Testis (tissue), 2 donors: Measurements from ENCODE around the gene CELF5.

ENCODE experiments used
- POLR2A ChIP-seq: fragments of 450-650 bp; IDR thresholded peaks from one replicate; pipeline ENCODE4 v1.6.1; 2017; ENCODE audit warnings: antibody characterized with exemption, mild to moderate bottlenecking, moderate library complexity
- TF ChIP-seq, protein P1 (sequence below), 3 experiments: fragments of 450-650 bp in 2 of 3; fragments of 200-600 bp in 1 of 3; sonication (generic) in 1 of 3; IDR thresholded peaks; one replicate each; pipeline ENCODE4 v1.5.1; 2016 to 2019; ENCODE audit warnings: antibody characterized with exemption in 3 of 3, mild to moderate bottlenecking in 2 of 3, moderate library complexity in 1 of 3

- TF ChIP-seq, protein P1, sequence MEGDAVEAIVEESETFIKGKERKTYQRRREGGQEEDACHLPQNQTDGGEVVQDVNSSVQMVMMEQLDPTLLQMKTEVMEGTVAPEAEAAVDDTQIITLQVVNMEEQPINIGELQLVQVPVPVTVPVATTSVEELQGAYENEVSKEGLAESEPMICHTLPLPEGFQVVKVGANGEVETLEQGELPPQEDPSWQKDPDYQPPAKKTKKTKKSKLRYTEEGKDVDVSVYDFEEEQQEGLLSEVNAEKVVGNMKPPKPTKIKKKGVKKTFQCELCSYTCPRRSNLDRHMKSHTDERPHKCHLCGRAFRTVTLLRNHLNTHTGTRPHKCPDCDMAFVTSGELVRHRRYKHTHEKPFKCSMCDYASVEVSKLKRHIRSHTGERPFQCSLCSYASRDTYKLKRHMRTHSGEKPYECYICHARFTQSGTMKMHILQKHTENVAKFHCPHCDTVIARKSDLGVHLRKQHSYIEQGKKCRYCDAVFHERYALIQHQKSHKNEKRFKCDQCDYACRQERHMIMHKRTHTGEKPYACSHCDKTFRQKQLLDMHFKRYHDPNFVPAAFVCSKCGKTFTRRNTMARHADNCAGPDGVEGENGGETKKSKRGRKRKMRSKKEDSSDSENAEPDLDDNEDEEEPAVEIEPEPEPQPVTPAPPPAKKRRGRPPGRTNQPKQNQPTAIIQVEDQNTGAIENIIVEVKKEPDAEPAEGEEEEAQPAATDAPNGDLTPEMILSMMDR (IDR thresholded peaks at IDR 0.05) = no peak
- TF ChIP-seq POLR2A = no peak
Observed at GRCh38 chr19:3194106-3195087, 30.1 kb upstream of the CELF5 start.
